Keratinocyte (primary cell): Measurements from ENCODE around the gene GUCY1A1. TPM values are rescaled to one million over a fixed set of nuclear protein-coding genes. Genes with fewer than 3 reads are reported as not detected.

ENCODE experiments used
- DNase-seq: peaks from one replicate; pipeline ENCODE4 v3.0.0-alpha.2; 2011; ENCODE audit warnings: low read depth, missing footprints, low spot score
- FAIRE-seq: peaks from 2 replicates; lab custom pipeline; 2011; peaks lifted over from hg19 to GRCh38; lab: Jason Lieb, UNC
- H2AFZ ChIP-seq: 2 replicates; pipeline ENCODE4 v1.6.0; 2012; ENCODE audit warnings: low read length, control low read depth, inconsistent platforms; ENCODE audit not compliant: control insufficient read depth
- H3K27ac ChIP-seq: 2 replicates; pipeline ENCODE4 v1.5.1; 2011; ENCODE audit warnings: low read length; ENCODE audit not compliant: control insufficient read depth, insufficient read depth
- H3K27me3 ChIP-seq: 3 replicates; pipeline ENCODE4 v1.6.0; 2011; ENCODE audit warnings: low read length; ENCODE audit not compliant: control insufficient read depth, insufficient read depth; ENCODE audit errors: extremely low read depth
- H3K36me3 ChIP-seq, 2 experiments: 2 replicates in 1 of 2; 3 replicates in 1 of 2; pipeline ENCODE4 v1.5.1; 2011; ENCODE audit warnings: low read length in 2 of 2, mild to moderate bottlenecking in 1 of 2; ENCODE audit not compliant: control insufficient read depth in 2 of 2, insufficient read depth in 2 of 2; ENCODE audit errors: extremely low read depth in 1 of 2
- H3K4me1 ChIP-seq: 3 replicates; pipeline ENCODE4 v1.5.1; 2011; ENCODE audit warnings: low read length; ENCODE audit not compliant: control insufficient read depth, insufficient read depth; ENCODE audit errors: extremely low read depth
- H3K4me2 ChIP-seq: 3 replicates; pipeline ENCODE4 v1.6.0; 2011; ENCODE audit warnings: low read depth, low read length; ENCODE audit not compliant: control insufficient read depth, insufficient read depth; ENCODE audit errors: extremely low read depth
- H3K4me3 ChIP-seq, 3 experiments: fragments of 200-600 bp in 1 of 3; sonication (generic) in 1 of 3; 2 replicates in 2 of 3; 3 replicates in 1 of 3; pipeline ENCODE4 v1.5.1; 2011 to 2016; ENCODE audit warnings: low read length in 3 of 3, mild to moderate bottlenecking in 3 of 3, control low read depth in 2 of 3, inconsistent platforms in 1 of 3, low read depth in 1 of 3, mixed read lengths in 1 of 3, mixed run types in 1 of 3, moderate library complexity in 1 of 3; ENCODE audit not compliant: control insufficient read depth in 2 of 3, insufficient read depth in 2 of 3; ENCODE audit errors: extremely low read depth in 1 of 3
- H3K79me2 ChIP-seq: 2 replicates; pipeline ENCODE4 v1.6.0; 2012; ENCODE audit warnings: low read length; ENCODE audit not compliant: control insufficient read depth, insufficient read depth
- H3K9ac ChIP-seq: 3 replicates; pipeline ENCODE4 v1.6.0; 2011; ENCODE audit warnings: low read length; ENCODE audit not compliant: control insufficient read depth, insufficient read depth; ENCODE audit errors: extremely low read depth
- H3K9me1 ChIP-seq: 3 replicates; pipeline ENCODE4 v1.6.0; 2011; ENCODE audit warnings: low read length; ENCODE audit not compliant: control insufficient read depth, insufficient read depth; ENCODE audit errors: extremely low read depth
- H3K9me3 ChIP-seq: 2 replicates; pipeline ENCODE4 v1.5.1; 2012; ENCODE audit warnings: low read depth, low read length; ENCODE audit not compliant: control insufficient read depth
- H4K20me1 ChIP-seq: 3 replicates; pipeline ENCODE4 v1.6.0; 2011; ENCODE audit warnings: low read length; ENCODE audit not compliant: control insufficient read depth, insufficient read depth; ENCODE audit errors: extremely low read depth
- EZH2 ChIP-seq: IDR thresholded peaks from one replicate; pipeline ENCODE4 v1.6.1; 2012; ENCODE audit warnings: inconsistent platforms, mild to moderate bottlenecking, low read length, moderate library complexity
- dilution Hi-C: fragments of 300-500 bp; cut with MboI; formaldehyde crosslinking; loops from one replicate; pipeline ENCODE4 v1.7.0; 2020; ENCODE audit warnings: low sequenced_read_pairs; ENCODE audit not compliant: extremely low pct_ligation_motif_present
- polyA plus RNA-seq, 5 experiments: library from polyadenylated mRNA; depleted of rRNA in 3 of 5; stranded (reverse) in 3 of 5; stranded (forward) in 1 of 5; unstranded in 1 of 5; fragments of >200 nt; gene quantifications; 1 replicate in 1 of 5; 2 replicates in 3 of 5; 3 replicates in 1 of 5; pipeline versions ENCODE4 v1.2.1 to v1.2.3, GENCODE V29; 2011 to 2012; ENCODE audit warnings: missing spikeins in 2 of 5, low read depth in 1 of 5, low replicate concordance in 1 of 5
- TF ChIP-seq, protein P1 (sequence below), 3 experiments: IDR thresholded peaks in 1 of 3; conservative IDR thresholded peaks in 1 of 3; optimal IDR thresholded peaks in 1 of 3; 2 replicates in 2 of 3; 3 replicates in 1 of 3; pipeline versions ENCODE3 to v1.5.1; 2011; ENCODE audit warnings: low read length in 3 of 3, mild to moderate bottlenecking in 3 of 3, moderate library complexity in 2 of 3, control low read depth in 1 of 3, inconsistent platforms in 1 of 3; ENCODE audit not compliant: insufficient read depth in 2 of 3; ENCODE audit errors: extremely low read depth in 1 of 3

GUCY1A1 gene
- polyA plus RNA-seq, 1 donor (not counting 4 experiments of a cell fraction or from before 2014, with no cell fraction given): 0.05 TPM

GRCh38 chr4:155734951-155735350 lies 68.3 kb downstream of the GUCY1A1 start:
- no peak overlapping the region for H3K9ac ChIP-seq

GRCh38 chr4:155735496-155735895 lies 68.8 kb downstream of the GUCY1A1 start:
- no peak overlapping the region for H2AFZ ChIP-seq
- no peak for TF ChIP-seq EZH2
- TF ChIP-seq, protein P1, sequence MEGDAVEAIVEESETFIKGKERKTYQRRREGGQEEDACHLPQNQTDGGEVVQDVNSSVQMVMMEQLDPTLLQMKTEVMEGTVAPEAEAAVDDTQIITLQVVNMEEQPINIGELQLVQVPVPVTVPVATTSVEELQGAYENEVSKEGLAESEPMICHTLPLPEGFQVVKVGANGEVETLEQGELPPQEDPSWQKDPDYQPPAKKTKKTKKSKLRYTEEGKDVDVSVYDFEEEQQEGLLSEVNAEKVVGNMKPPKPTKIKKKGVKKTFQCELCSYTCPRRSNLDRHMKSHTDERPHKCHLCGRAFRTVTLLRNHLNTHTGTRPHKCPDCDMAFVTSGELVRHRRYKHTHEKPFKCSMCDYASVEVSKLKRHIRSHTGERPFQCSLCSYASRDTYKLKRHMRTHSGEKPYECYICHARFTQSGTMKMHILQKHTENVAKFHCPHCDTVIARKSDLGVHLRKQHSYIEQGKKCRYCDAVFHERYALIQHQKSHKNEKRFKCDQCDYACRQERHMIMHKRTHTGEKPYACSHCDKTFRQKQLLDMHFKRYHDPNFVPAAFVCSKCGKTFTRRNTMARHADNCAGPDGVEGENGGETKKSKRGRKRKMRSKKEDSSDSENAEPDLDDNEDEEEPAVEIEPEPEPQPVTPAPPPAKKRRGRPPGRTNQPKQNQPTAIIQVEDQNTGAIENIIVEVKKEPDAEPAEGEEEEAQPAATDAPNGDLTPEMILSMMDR (optimal IDR thresholded peaks at IDR 0.05 in 1 of 3, IDR thresholded peaks at IDR 0.05 in 1 of 3, conservative IDR thresholded peaks at IDR 0.05 in 1 of 3; ENCODE audit: extremely low read depth in 1 of 3, insufficient read depth in 2 of 3, low read length in 3 of 3): no peak
- no peak for FAIRE-seq
- H3K9ac ChIP-seq: no peak overlapping the region
- H3K27ac ChIP-seq: no peak overlapping the region
- H3K79me2 ChIP-seq: no peaks in the 10 kb centered on the region
- H3K4me3 ChIP-seq: no peak overlapping the region
- H3K4me1 ChIP-seq: no peaks in the 10 kb centered on the region
- no peaks in the 10 kb centered on the region for H3K36me3 ChIP-seq
- H3K9me3 ChIP-seq: no peaks in the 10 kb centered on the region
- H3K27me3 ChIP-seq: no peaks in the 10 kb centered on the region
- DNase-seq: no peak
- H4K20me1 ChIP-seq: no peaks in the 10 kb centered on the region
- dilution Hi-C loops: no loop called here
- no peak overlapping the region for H3K4me2 ChIP-seq
- H3K9me1 ChIP-seq: no peaks in the 10 kb centered on the region

More at GRCh38 chr4:155734951-155735350, 68.3 kb downstream of the GUCY1A1 start:
- TF ChIP-seq, protein P1 (optimal IDR thresholded peaks at IDR 0.05 in 1 of 3, IDR thresholded peaks at IDR 0.05 in 1 of 3, conservative IDR thresholded peaks at IDR 0.05 in 1 of 3; ENCODE audit: extremely low read depth in 1 of 3, insufficient read depth in 2 of 3, low read length in 3 of 3): no peak
- no peak for TF ChIP-seq EZH2
- Histone ChIP-seq H3K9me1 (no peaks in the 10 kb centered on the region), H3K79me2 (no peaks in the 10 kb centered on the region), H3K9me3 (no peaks in the 10 kb centered on the region), H3K27me3 (no peaks in the 10 kb centered on the region), H3K4me2 (no peak overlapping the region), H3K36me3 (no peaks in the 10 kb centered on the region), H3K4me3 (no peak overlapping the region), H3K27ac (no peak overlapping the region), H4K20me1 (no peaks in the 10 kb centered on the region), H3K4me1 (no peaks in the 10 kb centered on the region), H2AFZ (no peak overlapping the region)
- DNase-seq: no peak
- FAIRE-seq: no peak
- dilution Hi-C loops: no loop called here
